Measurements from ENCODE around the gene ITGBL1.

Gene ITGBL1

DNA sequence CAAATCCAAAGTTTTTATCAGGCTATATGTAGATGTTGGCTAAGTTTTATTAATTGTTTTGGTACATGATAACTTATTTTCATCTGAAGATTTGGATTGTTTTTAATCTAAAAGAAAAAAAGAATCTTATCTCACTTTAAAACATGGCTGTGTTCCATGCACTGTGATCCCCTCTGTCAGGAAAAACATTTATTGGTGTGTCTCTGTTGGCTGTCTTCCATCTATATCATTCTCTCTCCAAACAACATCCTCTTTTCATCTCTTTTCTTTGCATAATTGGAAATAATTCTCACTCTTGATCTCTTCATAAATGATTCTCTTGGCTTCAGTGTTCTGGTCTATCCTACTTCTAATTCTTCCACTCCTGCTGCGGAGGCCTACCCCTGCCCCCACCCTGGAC lies 40.4 kb upstream of the ITGBL1 start:
- ChIA-PET POLR2A (no interaction called here), CTCF (no interaction called here)
- TF ChIP-seq SP1 (IDR thresholded peaks at IDR 0.05) (no peak), LEF1 (IDR thresholded peaks at IDR 0.05; ENCODE audit: borderline replicate concordance) (no peak), FOXM1 (IDR thresholded peaks at IDR 0.05; ENCODE audit: borderline replicate concordance) (no peak), FOXA1 (IDR thresholded peaks at IDR 0.05) (no peak), NFRKB (IDR thresholded peaks at IDR 0.05) (no peak), ARNT (IDR thresholded peaks at IDR 0.05) (no peak), HDGF (IDR thresholded peaks at IDR 0.05; ENCODE audit: borderline replicate concordance) (no peak)
- DNase-seq (ENCODE audit: extremely low spot score): no peak

DNA sequence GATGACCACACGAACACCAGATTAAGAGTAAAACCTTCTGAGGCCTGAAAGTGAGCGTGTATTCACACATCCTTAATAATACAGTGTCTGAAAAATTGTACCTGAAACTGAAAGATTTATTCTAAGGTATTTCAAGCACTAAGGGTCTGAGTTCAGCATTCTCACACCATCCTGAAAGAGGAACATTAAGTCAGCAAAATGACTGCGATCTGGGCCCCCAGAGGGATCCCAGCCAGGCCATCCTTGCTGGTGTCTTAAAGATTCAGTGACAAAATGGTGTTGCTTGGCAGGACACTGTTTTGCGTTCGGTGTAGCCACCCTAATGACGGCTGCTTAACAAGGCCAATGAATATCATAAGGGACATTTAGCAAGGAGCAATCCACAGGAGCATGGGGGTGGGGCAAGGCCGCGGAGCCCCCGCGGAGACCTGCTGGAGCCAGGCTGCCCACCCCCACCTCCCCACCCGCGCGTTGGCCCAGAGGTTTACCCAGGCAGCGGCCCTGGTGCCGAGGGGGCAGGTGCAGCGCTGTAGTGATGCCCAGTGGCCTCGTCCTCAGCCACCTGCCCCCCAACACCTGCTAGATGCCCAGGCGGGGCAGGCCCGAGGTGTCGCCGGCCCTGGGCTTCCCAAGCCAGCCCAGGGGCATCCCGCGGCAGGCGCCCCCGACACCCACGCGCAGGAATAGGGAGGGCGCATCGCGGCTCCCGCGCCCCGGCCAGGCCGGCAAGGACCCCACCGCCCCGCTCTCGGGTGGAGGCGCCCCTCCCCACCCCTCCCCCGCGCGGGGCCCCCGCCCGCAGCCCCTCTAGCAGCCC lies 36.9 kb upstream of the ITGBL1 start:
- ChIA-PET POLR2A (no interaction called here), CTCF (no interaction called here)
- DNase-seq (ENCODE audit: extremely low spot score): no peak
- TF ChIP-seq FOXM1 (IDR thresholded peaks at IDR 0.05; ENCODE audit: borderline replicate concordance): no peak
- no peak for TF ChIP-seq NFRKB (IDR thresholded peaks at IDR 0.05)
- no peak for TF ChIP-seq FOXA1 (IDR thresholded peaks at IDR 0.05)
- no peak for TF ChIP-seq PKNOX1 (IDR thresholded peaks at IDR 0.05)
- TF ChIP-seq L3MBTL2 (conservative IDR thresholded peaks at IDR 0.05): no peak
- TF ChIP-seq FOXK2 (IDR thresholded peaks at IDR 0.05): no peak
- TF ChIP-seq SP1 (IDR thresholded peaks at IDR 0.05): no peak
- no peak for TF ChIP-seq HDGF (IDR thresholded peaks at IDR 0.05; ENCODE audit: borderline replicate concordance)
- TF ChIP-seq LEF1 (IDR thresholded peaks at IDR 0.05; ENCODE audit: borderline replicate concordance): no peak
- TF ChIP-seq ZNF384 (IDR thresholded peaks at IDR 0.05): no peak
- no peak for TF ChIP-seq BHLHE40 (IDR thresholded peaks at IDR 0.05; ENCODE audit: borderline replicate concordance)
- no peak for TF ChIP-seq TARDBP (IDR thresholded peaks at IDR 0.05)
- TF ChIP-seq SUZ12 (IDR thresholded peaks at IDR 0.05): no peak

DNA sequence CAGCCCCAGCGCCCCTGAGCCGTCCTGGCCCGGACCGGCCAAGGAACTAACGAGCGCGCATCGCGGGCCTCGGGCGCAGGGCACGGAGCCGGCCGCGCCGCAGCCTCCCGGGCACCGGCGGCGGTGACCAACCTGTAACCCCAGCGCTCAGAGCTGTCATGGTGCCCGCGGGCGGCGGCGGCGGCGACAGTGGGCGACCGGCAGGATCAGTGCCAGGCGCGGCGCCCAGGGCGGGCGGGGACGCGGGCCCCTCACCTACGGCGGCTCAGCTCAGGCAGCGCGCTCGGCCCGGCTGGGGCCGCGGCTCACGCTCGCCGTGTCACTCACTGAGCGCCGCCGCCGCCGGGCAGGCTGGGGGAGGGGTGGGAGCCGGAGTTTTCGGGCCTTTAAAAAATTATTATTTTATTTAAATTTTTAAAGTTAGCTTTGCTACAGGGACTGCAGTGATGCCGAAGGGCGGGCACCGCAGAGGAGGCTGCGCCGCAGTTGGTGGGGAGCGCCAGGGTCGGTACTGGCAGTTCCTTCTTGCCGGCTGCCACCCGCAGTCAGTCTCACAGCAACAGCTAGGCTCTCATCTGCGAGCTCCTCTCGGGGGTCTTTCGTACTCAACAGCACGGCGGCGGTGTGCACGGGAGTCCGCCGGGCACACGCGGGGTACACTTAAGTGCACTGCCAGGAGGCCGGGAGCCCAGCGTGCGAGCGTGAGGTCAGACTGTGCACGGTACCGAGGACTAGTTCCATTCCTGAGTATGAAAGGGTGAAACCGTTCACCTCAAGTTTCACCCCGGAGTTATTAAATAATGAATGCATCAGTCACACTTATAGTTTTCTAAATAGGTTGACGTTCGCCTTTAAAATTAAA lies 36.1 kb upstream of the ITGBL1 start, which contains the start of gene NALCN:
Gene NALCN, minus strand, starts transcription at position 328 of the 862 bp plus-strand sequence. CDS start 17,382 bp downstream, outside the sequence.
- ChIA-PET POLR2A (no interaction called here), CTCF (no interaction called here)
- TF ChIP-seq LEF1 (IDR thresholded peaks at IDR 0.05; ENCODE audit: borderline replicate concordance) (no peak), PKNOX1 (IDR thresholded peaks at IDR 0.05) (no peak), BHLHE40 (IDR thresholded peaks at IDR 0.05; ENCODE audit: borderline replicate concordance) (no peak), TARDBP (IDR thresholded peaks at IDR 0.05) (no peak), ARNT (IDR thresholded peaks at IDR 0.05) (no peak)
- peak; percentile 16 for DNase-seq (ENCODE audit: extremely low spot score)

DNA sequence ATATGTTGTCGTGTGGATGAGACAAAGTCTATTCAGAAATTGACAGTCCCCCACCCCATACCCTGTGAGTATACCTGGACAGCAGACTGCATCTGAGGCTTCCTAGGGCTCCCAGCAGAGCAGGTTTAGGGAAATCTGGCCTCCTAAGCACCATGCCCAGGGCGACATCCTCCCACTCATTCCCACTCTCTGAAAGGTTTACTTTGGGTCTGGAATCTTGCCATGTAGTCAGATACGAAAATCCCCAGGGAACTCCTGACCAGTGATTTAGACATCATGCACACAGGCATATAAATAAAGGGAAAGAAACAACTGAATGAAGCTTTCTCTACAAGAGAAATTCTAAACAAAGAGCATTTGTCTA lies 35.5 kb upstream of the ITGBL1 start:
- CTCF ChIA-PET: no interaction called here
- POLR2A ChIA-PET: no interaction called here
- peak; percentile 3 for DNase-seq (ENCODE audit: extremely low spot score)

GRCh38 chr13:101417501-101417900 lies 35.0 kb upstream of the ITGBL1 start:
- no peak for DNase-seq (ENCODE audit: extremely low spot score)
- CTCF ChIA-PET: no interaction called here
- POLR2A ChIA-PET: no interaction called here
- no peak for TF ChIP-seq ELF4 (IDR thresholded peaks at IDR 0.05)
- no peak for TF ChIP-seq ZNF384 (IDR thresholded peaks at IDR 0.05)
- TF ChIP-seq L3MBTL2 (conservative IDR thresholded peaks at IDR 0.05): no peak
- no peak for TF ChIP-seq CTBP1 (IDR thresholded peaks at IDR 0.05; ENCODE audit: borderline replicate concordance)
- TF ChIP-seq BHLHE40 (IDR thresholded peaks at IDR 0.05; ENCODE audit: borderline replicate concordance): no peak
- no peak for TF ChIP-seq FOXA1 (IDR thresholded peaks at IDR 0.05)
- TF ChIP-seq LEF1 (IDR thresholded peaks at IDR 0.05; ENCODE audit: borderline replicate concordance): no peak
- TF ChIP-seq ARNT (IDR thresholded peaks at IDR 0.05): no peak
- TF ChIP-seq SP1 (IDR thresholded peaks at IDR 0.05): no peak
- no peak for TF ChIP-seq FOXM1 (IDR thresholded peaks at IDR 0.05; ENCODE audit: borderline replicate concordance)
- TF ChIP-seq HDGF (IDR thresholded peaks at IDR 0.05; ENCODE audit: borderline replicate concordance): no peak

More for the DNA sequence above, 35.5 kb upstream of the ITGBL1 start:
- no peak for TF ChIP-seq CTBP1 (IDR thresholded peaks at IDR 0.05; ENCODE audit: borderline replicate concordance)
- TF ChIP-seq SP1 (IDR thresholded peaks at IDR 0.05): no peak
- no peak for TF ChIP-seq ZNF384 (IDR thresholded peaks at IDR 0.05)
- no peak for TF ChIP-seq BHLHE40 (IDR thresholded peaks at IDR 0.05; ENCODE audit: borderline replicate concordance)
- no peak for TF ChIP-seq NFRKB (IDR thresholded peaks at IDR 0.05)
- TF ChIP-seq L3MBTL2 (conservative IDR thresholded peaks at IDR 0.05): no peak
- TF ChIP-seq ARNT (IDR thresholded peaks at IDR 0.05): no peak
- no peak for TF ChIP-seq SUZ12 (IDR thresholded peaks at IDR 0.05)
- no peak for TF ChIP-seq ELF4 (IDR thresholded peaks at IDR 0.05)
- TF ChIP-seq TARDBP (IDR thresholded peaks at IDR 0.05): no peak
- TF ChIP-seq FOXA1 (IDR thresholded peaks at IDR 0.05): no peak
- no peak for TF ChIP-seq PKNOX1 (IDR thresholded peaks at IDR 0.05)
- TF ChIP-seq HDGF (IDR thresholded peaks at IDR 0.05; ENCODE audit: borderline replicate concordance): no peak
- no peak for TF ChIP-seq LEF1 (IDR thresholded peaks at IDR 0.05; ENCODE audit: borderline replicate concordance)
- no peak for TF ChIP-seq FOXM1 (IDR thresholded peaks at IDR 0.05; ENCODE audit: borderline replicate concordance)
- no peak for TF ChIP-seq FOXK2 (IDR thresholded peaks at IDR 0.05)
